ENCODE measurements around the gene NBEAL2.

Gene NBEAL2

GRCh38 chr3:46943237-46944187 lies 36.0 kb upstream of the NBEAL2 start:
- no peak for DNase-seq (ENCODE audit: low read depth)

DNA sequence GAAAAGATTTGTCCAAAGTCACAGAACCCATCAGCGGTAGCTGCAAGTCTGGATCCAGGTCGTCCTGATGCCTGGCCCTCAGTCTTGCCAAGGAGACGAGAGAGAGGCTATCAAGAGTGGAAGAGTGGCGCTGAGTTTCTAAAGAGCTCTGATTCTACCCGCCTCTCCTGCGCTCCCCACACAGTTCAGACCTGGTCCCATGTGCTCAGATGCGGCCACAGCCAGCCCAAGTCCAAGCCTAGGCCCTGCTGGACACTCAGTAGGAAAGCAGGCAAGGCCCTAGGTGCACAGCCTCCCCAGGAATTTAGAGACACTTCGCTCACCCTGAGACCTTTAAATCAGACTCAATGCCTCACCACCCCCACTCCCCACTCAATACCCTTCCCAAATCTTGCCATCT lies 35.3 kb upstream of the NBEAL2 start:
- no peak for DNase-seq (ENCODE audit: low read depth)

GRCh38 chr3:46946416-46946815 lies 33.0 kb upstream of the NBEAL2 start:
- DNase-seq (ENCODE audit: low read depth) = no peak

GRCh38 chr3:46946856-46947545 lies 32.5 kb upstream of the NBEAL2 start:
- peak; percentile 36 for DNase-seq (ENCODE audit: low read depth)

DNA sequence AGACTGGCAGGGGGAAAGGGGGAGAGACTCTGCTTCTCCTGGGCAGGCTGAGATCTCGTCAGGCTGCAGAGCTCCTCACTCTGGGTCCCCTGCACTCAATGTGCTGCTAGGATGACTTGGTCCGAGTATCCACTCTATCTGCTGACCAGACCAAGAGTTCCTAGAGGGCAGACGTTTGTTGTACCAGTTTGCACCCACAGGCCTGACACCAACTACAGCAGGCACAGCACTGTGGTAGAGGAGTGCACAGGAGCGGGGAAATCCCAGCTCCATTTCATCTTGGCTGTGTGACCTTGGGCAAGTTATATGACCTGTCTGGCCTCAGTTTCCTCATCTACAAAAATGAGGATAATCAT lies 31.9 kb upstream of the NBEAL2 start:
- no peak for DNase-seq (ENCODE audit: low read depth)

DNA sequence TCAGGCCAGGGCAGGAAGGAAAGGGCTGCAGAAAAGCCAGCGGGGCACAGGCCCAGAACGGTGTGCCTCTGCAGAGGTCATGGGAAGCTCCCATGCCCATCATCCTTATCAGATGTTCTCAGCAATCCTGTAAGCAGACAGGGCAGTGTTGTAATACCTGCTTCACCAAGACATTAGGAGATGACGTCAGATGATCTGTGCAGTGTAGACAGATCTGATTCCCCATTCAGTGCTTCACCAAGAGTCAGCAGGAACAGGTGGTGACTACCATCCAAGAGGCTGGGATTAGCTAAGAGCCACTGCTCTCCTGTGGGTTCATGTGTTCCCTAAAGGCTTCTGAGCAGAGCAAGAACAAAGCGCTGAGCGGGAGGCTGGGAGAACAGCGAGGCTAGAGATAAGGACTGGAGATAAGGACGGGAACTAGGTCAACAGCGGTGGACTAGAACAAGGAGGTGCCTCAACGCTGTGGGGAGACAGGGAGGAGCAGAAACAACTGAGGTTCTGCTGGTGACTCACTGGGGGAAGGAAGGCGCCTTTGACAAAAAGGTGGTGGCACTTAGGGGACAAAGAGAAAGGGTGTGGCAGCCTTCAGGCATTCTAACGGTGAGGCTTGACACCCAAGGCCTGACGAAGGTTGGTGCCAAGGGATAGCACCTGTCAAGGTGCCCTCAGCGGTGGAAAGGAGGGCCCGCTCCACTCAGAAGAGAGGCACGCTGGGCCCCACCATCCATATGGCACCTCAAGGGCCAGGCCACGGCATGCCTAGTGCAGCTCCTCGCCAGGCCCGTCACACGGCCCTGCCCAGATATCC lies 31.3 kb upstream of the NBEAL2 start:
- peak; percentile 45 for DNase-seq (ENCODE audit: low read depth)

DNA sequence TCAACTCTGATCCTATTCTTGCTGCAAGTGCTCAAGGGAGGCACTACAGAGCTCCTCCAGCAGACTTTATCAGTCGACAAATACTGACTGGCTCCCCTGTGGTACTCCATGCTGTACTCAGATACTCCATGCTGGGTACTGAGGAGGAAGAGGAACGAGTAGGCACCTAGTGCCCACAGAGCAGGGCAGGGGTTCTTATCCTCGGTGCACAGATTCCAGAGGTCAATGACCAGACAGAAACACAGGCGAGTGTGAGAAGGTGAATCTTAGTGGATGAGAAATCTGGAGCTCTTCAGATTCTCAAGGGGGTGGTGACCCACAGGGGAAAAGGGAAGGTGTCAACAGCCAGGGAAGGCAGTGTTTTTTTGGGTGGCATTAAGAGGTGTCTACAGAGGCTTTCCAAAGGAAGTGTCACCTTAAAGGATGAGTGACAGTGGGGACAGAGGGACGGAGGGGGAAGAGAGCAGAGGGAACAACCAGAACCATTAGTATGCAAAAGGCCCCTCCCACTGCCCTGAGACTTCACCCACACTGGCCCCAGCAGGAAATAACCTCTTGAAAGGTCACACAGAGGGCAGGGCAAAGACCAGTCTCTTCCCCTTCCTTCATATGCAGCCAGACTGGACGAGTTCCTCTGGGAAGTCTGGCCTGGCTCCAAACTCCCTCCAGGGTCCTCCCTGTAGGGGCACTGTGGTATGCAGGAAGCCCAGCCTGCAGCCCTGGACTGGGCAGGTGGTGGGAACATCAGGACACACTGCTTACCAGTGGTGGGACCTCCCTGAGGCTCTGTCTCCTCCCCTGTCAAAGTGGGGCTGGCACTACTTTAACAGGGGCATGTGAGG lies 30.4 kb upstream of the NBEAL2 start:
- no peak for DNase-seq (ENCODE audit: low read depth)

- no peak for DNase-seq (ENCODE audit: low read depth)
Observed at GRCh38 chr3:46950177-46950576, 29.3 kb upstream of the NBEAL2 start.

DNA sequence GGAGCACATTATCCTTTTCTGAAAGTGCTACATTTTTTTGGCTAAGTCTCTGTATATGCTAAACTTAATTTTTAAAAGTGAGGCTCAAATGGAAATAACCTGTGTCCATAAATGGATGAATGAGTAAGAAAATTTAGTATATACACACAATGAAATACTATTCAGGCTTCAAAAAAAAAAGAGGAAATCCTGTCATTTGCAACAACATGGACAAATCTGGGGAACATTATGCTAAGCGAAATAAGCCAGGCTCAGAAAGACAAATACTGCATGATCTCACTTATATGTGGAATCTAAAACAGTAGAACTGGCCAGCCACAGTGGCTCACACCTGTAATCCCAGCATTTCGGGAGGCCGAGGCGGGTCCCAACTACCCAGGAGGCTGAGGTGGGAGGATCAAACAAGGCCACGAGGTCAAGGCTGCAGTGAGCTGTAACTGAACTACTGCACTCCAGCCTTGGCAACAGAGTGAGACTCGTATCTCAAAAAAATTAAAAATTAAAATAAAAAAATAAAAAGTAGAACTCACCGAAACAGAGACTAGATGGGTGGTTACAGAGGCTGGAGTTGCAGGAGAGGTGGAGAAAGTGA lies 28.7 kb upstream of the NBEAL2 start:
- no peak for DNase-seq (ENCODE audit: low read depth)

GRCh38 chr3:46952813-46953212 lies 26.7 kb upstream of the NBEAL2 start:
- DNase-seq (ENCODE audit: low read depth) = no peak

DNA sequence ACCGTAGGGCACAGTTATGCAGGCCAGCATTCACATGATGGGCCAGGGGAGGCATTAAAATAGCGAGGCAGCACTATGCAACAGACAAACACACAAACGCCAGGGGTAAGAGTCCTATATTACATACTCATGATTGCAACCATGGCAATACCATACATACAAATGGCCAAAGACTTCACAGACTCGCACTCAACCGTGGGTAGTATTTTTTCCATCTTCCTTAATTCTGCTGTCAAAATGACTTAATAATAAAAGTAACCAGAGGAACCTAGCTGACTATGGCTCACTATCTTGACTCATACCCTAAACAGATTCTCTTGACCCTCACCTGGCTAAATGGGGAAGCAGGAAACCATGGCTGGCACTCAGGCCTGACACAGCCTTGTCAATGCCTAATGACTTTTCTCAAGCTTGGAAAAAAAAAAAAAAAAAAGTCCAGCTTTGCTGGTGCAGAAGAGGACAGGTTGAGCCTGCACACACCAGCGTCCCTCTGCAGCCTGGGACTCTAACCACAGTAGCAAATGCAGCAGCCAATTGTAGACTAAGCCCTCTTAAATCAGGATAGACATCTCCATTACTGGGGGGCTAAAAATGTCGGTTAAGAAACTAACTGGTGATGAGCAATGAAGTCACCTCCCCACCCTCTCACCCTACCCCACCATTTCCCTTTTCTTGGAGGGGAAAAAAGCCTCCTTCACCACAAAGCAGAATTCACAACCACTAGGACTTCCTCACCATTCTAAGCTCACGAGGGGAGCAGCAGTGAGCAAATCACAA lies 26.0 kb upstream of the NBEAL2 start:
- no peak for DNase-seq (ENCODE audit: low read depth)

- no peak for DNase-seq (ENCODE audit: low read depth)
Observed at GRCh38 chr3:46954178-46954577, 25.3 kb upstream of the NBEAL2 start.

DNA sequence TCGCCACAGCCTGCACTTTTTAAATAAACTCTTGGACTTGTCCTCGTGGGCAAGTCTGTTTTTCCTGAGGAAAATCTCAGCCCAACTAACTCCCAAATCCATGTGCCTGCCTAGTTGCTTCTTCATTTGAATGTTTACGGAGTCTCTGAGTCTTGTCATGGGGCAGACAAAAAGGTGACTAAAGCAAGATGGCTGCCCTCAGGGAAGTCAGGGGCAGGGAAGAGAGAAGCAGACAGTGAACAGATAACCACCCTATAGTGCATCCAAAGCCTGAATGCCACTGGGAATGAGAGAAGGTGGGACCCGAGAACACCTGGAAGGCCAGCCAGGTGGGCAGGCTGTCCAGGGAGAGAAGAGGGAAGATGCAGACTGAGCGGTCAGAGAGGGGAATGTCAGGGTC lies 24.3 kb upstream of the NBEAL2 start:
- no peak for DNase-seq (ENCODE audit: low read depth)

DNA sequence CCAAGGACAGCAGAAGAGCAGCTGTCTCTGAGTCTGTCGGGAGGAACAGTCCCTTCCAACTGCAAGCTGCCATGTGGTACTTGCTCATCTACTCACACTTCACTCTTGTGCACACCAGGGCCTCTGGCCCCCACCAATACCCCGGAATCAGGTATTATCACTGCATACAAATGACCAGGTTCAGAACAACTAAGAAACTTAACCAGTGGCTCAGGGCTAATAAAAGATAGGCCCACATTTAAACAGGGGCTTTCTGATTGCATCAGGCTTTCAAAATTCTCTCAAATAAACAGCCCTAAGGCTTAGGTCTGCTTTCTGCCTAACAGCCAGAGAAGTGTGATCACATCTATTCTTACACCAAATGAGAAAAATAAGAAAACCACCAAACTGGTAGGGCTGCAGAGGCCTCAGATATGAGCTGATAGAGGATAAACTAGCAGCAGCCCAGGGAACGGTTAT lies 23.6 kb upstream of the NBEAL2 start:
- no peak for DNase-seq (ENCODE audit: low read depth)

- no peak for DNase-seq (ENCODE audit: low read depth)
Observed at GRCh38 chr3:46957092-46957820, 22.2 kb upstream of the NBEAL2 start.

- no peak for DNase-seq (ENCODE audit: low read depth)
Observed at GRCh38 chr3:46958467-46959160, 20.9 kb upstream of the NBEAL2 start.

DNA sequence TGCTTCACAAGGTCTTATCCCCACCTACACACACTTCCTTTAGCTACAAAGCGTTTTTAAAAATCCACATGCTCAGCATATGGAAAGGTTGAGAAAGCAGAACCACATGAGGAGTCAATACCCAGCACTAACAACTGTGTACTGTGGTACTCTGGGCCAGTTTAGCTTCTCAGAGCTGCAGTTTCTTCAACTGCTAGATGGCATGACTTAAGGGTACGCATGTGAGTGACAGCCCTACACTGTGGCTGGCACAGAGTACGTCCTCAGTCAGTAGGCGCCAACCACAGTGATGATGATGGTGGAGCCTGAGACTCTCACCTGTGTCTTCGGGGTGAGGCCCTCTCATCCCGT lies 20.3 kb upstream of the NBEAL2 start:
- DNase-seq (ENCODE audit: low read depth) = peak; percentile 48

GRCh38 chr3:46960081-46960701 lies 19.3 kb upstream of the NBEAL2 start:
- no peak for DNase-seq (ENCODE audit: low read depth)

DNA sequence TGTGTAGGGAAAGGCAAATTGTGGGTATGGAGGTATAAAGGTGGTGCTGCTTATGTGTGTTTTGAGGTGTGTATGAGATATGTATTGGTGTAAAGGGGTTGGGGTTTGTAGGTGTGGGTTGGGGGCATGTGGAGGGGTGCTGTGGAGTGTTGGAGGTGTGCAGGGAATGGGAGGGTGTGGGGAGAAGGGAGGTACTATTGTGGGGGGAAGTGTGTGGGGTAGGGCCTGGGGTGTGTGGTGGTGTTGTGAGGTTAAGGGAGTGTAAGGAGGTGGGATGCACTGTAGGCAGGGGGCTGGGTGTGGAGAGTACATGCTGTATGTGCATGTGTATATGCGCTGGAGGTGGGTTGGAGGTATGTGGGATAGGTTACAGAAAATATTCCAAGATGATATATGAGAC lies 18.6 kb upstream of the NBEAL2 start:
- DNase-seq (ENCODE audit: low read depth) = no peak

All from stimulated activated CD4-positive, alpha-beta T cell treated with anti-CD3 and anti-CD28 coated beads, Interleukin-2, amount 100 ng/mL, for 4 hours (primary cell).